Posterior vena cava (tissue), 2 donors: ENCODE measurements around the gene NUAK1. TPM values are rescaled to one million over a fixed set of nuclear protein-coding genes. Genes with fewer than 3 reads are reported as not detected.
A peak's percentile ranks its signal among the peaks of the same experiment; 100 is the strongest.

Experiments
- DNase-seq: peaks from one replicate; pipeline ENCODE4 v3.0.0-alpha.2; 2020; ENCODE audit warnings: low spot score
- intact Hi-C, 2 donors: fragments of 100-400 bp; cut with DNase I; formaldehyde crosslinking; loops; one replicate each; pipeline versions ENCODE4 v1.14.1 to v1.14.2; 2022 to 2023
- total RNA-seq, 2 donors: library from RNA; stranded (reverse); fragmentation: NEBNext Ultra II Directional; extraction: Animal tissue kit (Norgen Biotek cat#: 25700); gene quantifications; one replicate each; pipeline ENCODE4 v1.2.1, GENCODE V29; 2021
- donor health status: DM: yes; HTN: yes; CAD: no.
- donor health status: DM: yes; HTN: yes; CAD: no.

NUAK1 gene
- total RNA-seq, 2 donors from 2014 or later, result 16.9 to 17.7 TPM

GRCh38 chr12:106118381-106119130 is 20.2 kb downstream of the NUAK1 start:
- intact Hi-C loops, result no loop called here
- no peak for DNase-seq

- DNase-seq, result peak; percentile 53
- intact Hi-C loops, result no loop called here
Measured at GRCh38 chr12:106115440-106115839, 23.3 kb downstream of the NUAK1 start.

- no peak for DNase-seq
- intact Hi-C loops, result no loop called here
Measured at GRCh38 chr12:106114447-106115068, 24.2 kb downstream of the NUAK1 start.

DNA sequence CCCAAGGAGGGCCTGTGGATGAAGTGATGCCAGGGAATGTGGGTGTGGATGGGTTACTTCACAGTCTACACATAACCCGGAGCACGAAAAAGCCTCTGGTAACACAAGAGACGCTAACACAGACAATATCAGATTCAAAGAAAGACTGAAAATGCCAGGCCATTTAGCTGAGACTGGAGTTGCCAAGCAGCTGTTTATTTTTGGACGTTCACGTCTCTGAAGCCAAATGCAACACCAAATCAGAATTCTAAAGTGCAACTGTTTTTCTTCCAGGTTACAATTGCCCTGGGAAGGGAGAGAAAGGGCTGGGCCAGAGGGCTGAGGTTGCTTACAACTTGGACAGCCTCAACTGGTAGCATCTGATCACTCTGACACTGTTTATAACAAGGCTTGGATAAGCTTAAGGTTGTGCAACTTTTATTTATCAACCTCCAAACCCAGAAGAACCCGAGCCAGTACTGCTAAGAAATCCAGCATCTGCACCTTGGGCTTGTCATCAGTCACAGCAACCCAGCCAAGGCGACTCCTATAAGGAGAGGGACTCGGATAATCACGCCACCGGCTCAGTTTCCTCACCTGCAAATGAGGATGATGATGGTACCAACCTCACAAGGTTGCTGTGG is 24.8 kb downstream of the NUAK1 start:
- no peak for DNase-seq
- intact Hi-C loops, result no loop called here

DNA sequence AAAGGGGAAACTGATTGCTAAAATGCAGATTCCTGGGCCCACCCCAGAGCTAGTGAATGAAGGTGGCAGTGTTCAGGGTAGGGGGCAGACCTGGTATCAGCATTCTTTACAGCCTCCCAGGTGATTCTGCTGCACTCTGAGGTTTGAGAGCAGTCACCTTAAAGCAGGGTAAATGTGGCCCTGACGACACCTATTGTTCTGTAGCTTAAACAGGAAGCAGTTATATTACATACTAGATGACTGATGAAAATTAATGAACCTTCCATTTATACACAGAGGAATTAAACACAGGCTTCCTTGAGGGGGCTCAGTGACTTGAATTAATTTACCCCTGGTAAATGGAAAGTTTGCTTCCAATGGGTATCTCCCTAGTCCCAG is 25.3 kb downstream of the NUAK1 start:
- intact Hi-C loops, result no loop called here
- DNase-seq, result no peak

GRCh38 chr12:106113042-106113441 is 25.7 kb downstream of the NUAK1 start:
- DNase-seq, result no peak
- intact Hi-C loops, result no loop called here

- intact Hi-C loops, result no loop called here
- DNase-seq, result no peak
Measured at GRCh38 chr12:106112145-106112821, 26.5 kb downstream of the NUAK1 start.

DNA sequence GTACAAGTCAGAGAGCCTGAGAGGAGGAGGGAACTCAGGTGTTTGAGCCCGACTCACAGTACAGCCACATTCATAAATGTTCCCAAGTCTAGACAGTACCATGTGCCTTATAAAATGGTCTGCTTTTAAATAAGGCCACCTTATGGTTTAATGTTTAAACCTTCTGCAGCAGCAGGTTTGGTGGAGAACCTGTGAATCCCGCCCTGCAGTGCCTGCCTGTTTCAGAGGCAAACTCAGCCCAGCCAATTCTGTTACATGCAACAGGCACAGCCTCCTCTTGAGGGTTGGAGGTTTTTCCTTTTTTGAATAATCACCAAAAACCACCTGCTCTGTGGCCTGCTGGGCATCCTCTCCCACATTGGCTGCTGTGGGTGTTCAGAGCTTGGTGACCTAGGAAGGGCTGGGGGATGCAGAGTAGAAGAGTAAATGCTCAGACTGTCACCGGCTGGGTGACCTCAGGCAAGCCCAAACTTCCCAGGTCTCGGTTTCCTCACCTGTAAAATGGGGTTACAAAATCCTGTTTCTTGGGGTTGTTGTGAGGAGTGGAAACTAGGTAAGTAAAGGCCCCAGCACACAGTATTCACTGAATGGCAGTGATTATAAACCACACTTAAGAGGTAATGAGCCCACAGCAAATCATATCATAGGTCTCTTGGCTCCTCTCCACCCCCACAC is 28.0 kb downstream of the NUAK1 start:
- intact Hi-C loops, result no loop called here
- DNase-seq, result no peak

GRCh38 chr12:106109168-106109910 is 29.4 kb downstream of the NUAK1 start:
- intact Hi-C loops, result no loop called here
- DNase-seq, result no peak

DNA sequence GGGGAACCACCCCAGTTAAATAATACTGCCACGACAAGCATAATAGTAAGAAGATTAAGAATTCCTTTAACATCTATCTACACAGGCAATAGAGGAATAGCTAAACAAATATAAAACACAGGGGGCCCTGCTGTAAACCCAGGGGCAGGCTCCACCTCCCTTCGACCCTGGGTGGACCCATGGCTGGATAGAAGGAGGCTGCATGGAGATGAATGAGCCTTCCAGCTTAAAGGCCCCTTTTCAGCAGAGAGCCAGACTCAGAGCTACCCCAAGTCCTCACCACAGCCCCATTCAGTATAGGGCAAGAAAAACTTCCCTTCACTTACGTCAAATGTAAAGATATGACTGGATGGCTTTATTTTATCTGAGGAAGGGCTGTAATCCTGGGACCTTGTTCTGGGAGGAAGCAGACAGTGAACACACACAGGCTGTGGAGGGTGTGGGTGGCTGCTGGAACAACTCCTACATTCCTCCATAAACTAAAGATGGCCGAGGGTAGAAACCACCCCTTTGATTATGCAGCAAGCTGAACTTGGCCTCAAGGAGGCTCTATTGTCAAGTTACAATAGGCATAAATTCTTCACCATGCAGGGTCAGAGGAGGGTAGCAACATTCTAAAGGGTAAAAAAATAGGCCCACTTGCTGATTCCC is 30.4 kb downstream of the NUAK1 start:
- intact Hi-C loops, result no loop called here

DNA sequence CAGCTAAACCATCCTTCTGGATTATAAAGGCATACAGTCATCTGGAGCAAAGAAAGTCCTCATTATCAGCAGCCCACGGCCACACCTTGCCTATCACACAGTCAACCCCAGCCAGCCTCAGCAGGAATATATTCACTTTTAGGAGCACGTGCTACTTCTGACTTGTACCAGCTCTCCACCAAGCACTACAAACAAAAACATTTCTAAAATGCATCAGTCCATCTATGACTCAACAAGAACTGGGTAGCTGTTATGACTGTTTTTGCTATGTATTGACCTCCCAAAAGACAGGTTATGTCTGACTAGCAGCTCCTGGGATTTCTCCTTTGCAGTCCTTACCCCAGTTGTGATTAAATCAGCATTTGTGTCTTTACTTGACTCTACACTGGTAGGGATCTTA is 31.2 kb downstream of the NUAK1 start:
- DNase-seq, result no peak

More for the DNA sequence above, 30.4 kb downstream of the NUAK1 start:
- DNase-seq, result no peak

DNA sequence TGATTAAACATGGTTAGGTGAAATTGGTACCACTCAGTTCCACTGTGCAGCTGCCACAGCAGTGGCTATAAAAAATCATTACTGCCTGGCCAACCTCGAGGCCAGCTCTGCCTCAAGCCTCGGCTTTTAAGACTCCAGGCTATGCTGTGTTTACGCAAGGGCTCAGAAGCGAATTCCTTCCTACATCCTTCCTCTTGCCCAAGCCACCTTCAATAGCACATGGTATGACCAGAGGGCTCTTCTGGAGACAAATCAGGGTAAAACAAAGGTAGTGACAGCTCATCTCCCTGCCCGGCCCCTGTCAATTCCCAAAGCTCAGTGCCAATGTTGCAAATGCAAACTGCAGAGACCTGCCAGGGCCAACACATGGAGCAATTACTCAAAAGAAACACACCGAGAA is 31.9 kb downstream of the NUAK1 start:
- intact Hi-C loops, result no loop called here

More for the DNA sequence above, 31.2 kb downstream of the NUAK1 start:
- intact Hi-C loops, result no loop called here

GRCh38 chr12:106106061-106106566 is 32.6 kb downstream of the NUAK1 start:
- intact Hi-C loops, result no loop called here
- no peak for DNase-seq

More for the DNA sequence above, 31.9 kb downstream of the NUAK1 start:
- DNase-seq, result no peak

DNA sequence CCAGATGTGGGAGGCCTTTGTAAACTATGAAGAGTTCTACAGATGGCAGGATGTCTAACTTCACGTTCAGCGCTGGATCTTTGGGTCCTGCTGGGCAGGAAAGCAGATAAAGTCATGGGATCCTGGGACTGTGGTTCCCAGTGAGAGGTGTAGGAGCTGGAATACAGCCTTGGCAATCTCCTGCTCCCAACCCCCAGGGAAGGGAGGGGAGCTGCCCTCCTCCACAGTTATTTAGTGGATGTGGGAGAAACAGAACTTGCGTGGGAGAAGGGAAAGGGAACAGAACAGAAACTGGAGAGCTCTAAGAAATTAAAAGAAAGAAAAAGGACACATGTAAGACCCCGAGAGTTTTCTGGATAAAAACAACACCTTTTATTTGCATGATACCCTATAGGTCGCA is 37.0 kb downstream of the NUAK1 start:
- intact Hi-C loops, result no loop called here
- no peak for DNase-seq

- intact Hi-C loops, result no loop called here
- no peak for DNase-seq
Measured at GRCh38 chr12:106098691-106099200, 40.0 kb downstream of the NUAK1 start.

- no peak for DNase-seq
- intact Hi-C loops, result no loop called here
Measured at GRCh38 chr12:106097011-106097410, 41.7 kb downstream of the NUAK1 start.

GRCh38 chr12:106096376-106096775 is 42.4 kb downstream of the NUAK1 start:
- intact Hi-C loops, result no loop called here
- no peak for DNase-seq

GRCh38 chr12:106094304-106094703 is 44.5 kb downstream of the NUAK1 start:
- intact Hi-C loops, result no loop called here

More at GRCh38 chr12:106094304-106094703, 44.5 kb downstream of the NUAK1 start:
- DNase-seq, result no peak
